Fibroblast of villous mesenchyme (primary cell): ENCODE results near the gene FGFR3. TPM values are rescaled to one million over a fixed set of nuclear protein-coding genes. Genes with fewer than 3 reads are reported as not detected.

Experiments used
- DNase-seq: peaks from one replicate; pipeline ENCODE4 v3.0.0-alpha.2; 2010; ENCODE audit warnings: low read depth
- H3K4me3 ChIP-seq: 2 replicates; pipeline ENCODE4 v1.5.1; 2011; ENCODE audit warnings: low read depth, mild to moderate bottlenecking, low read length
- total RNA-seq: library from RNA; depleted of rRNA; stranded (reverse); fragments of >200 nt; gene quantifications from 2 replicates; pipeline ENCODE4 v1.2.3, GENCODE V29; 2012
- TF ChIP-seq, protein P1 (sequence below): IDR thresholded peaks from 2 replicates; pipeline ENCODE4 v1.5.1; 2012; ENCODE audit warnings: low read depth, mild to moderate bottlenecking, low read length; ENCODE audit not compliant: insufficient read depth

Gene FGFR3
- total RNA-seq, 1 donor, result 0.86 TPM

DNA sequence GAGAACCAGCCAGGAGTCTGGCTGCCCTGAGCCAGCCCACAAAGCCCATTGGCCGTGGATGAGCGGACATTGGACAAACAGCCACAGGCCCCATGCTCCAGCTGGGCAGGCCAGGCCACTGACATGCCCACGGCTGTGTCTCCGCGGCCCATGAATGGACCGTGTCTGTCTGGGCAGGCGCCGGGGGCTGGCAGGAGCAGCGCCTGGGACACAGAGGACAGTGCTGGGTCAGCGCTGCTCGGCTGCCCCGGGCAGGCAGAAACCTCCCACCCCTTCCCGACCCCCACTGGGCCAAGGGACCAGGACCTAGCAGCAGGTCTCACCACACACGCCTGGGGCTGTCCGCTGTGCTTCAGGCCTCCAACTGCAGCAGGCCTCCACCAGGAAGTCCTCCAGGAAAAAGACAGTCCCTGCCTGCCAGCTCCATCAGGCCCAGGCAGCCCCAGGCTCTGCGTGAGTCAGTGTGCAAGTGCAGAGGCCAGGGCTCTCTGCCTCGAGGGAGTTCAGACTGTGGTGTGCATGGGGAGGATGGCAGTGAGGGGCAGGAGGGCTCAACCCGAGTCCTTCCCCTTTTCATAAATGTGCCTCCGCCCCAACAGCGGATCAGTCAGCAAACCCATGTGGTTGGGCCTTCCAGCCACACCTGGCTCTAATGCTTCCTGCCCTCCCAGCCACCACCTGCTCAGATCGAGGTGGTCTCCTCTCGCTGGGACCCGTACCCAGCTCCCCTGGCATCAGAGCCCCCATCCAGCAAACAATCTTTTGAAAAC lies 17.2 kb upstream of the FGFR3 start:
- TF ChIP-seq, protein P1, sequence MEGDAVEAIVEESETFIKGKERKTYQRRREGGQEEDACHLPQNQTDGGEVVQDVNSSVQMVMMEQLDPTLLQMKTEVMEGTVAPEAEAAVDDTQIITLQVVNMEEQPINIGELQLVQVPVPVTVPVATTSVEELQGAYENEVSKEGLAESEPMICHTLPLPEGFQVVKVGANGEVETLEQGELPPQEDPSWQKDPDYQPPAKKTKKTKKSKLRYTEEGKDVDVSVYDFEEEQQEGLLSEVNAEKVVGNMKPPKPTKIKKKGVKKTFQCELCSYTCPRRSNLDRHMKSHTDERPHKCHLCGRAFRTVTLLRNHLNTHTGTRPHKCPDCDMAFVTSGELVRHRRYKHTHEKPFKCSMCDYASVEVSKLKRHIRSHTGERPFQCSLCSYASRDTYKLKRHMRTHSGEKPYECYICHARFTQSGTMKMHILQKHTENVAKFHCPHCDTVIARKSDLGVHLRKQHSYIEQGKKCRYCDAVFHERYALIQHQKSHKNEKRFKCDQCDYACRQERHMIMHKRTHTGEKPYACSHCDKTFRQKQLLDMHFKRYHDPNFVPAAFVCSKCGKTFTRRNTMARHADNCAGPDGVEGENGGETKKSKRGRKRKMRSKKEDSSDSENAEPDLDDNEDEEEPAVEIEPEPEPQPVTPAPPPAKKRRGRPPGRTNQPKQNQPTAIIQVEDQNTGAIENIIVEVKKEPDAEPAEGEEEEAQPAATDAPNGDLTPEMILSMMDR, result no peak
- DNase-seq, result no peak
- H3K4me3 ChIP-seq, result no peak overlapping the region

DNA sequence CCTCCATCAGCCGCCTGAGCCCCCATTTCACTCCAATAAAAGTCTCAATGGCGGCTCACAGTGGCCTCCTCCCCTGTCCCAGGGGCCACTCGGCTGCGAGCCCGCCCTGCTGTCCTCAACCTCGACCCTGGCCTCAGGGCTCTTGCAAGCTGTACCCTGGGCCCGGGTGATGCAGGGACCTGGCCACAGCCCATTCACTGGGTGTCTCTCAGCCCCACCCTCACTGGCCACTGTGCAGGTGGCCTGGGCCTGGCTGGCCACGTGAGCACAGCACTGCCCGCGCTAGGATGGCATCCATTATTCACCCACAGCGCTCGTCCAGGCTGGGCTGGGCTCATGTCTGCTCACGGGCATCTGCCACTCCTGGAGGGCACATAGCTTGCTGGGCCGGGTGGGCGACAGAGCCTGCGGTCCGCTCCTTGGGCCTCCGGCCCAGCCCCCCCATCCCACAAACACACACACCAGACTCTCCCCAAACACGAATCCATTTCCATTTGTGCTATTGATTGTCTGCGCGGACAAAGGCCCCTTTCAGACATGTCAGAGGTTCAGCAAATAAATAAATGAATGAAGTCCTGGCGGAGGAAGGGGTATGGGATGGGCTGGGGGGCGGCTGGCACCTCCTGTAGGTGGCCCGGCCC lies 16.5 kb upstream of the FGFR3 start:
- TF ChIP-seq, protein P1, result no peak
- no peak for DNase-seq
- H3K4me3 ChIP-seq, result no peak overlapping the region

DNA sequence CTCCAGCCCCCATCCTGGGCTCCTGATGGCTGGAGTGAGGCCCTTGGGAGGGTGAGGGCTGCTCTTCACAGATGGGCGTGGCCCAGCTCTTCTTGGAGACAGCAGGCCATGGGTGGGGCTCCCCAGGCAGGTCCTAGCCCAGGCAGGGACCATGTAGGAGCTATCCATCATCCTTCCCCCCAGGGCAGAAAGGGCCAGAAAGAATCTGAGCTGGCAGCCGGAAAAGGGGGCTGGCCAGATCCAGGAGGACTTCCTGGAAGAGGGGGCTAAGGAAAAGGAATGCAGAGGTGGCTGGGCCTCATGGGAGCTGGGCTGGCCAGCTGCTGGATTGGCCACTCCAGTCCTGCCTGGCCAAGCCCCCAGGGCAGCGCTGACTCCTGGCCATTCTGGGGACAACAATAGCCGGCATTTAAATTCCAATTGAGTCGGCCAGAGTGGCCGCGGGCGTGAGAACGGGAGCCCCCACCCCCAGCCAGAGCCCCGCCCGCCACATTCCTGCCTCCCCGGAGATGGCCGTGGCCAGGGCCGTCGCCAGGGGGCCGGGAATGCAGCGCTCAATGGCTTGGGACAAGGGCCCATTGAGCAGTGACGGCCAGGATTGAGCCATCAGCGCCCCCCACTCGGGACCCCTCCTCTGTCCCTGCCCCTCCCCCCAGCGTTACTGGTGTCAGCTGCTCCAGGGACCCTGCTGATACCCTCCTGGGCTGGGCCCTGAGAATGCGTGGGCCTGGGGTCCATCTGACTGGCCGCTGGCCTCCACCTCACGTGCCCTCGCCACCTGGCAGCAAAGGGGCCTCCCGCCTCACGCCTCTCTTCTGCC lies 15.1 kb upstream of the FGFR3 start:
- peak; percentile 6 for DNase-seq
- H3K4me3 ChIP-seq, result no peak overlapping the region
- TF ChIP-seq, protein P1, result no peak

DNA sequence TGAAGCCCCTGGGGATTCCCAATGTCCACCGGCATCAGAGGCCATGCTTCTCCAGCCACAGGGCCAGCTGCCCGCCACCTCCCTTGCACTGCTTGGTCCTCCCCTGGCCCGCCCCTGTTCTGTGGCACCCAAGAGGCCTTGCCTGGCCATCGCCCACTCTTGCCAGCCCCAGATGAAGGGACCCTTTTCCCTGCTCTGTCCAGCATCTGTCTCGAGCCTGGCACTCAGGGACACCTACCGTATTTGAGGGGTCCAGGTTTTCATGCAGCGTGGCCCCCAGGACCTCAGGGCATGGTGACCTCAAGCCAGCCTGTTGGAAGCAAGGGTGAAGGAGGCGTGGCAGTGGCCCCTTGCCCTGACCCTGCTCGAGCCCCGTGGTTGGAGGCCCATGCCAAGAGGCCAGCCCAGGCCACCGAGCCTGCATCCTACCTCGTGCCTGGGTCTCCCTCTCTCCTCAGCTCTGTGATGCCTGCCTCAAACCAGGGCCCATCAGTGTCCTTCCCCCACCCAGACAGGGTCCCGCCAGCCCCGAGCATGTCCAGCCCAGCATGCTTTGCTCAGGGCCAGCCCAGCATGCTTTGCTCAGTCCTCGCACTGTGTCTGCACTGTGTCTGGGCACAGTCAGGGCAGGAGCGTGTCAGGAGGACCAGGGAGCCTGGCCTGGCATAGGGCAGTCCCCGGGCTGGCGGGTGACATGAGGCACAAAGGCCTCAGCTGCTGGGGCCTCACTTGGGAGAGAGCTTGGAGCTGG lies 14.3 kb upstream of the FGFR3 start:
- no peak for DNase-seq
- TF ChIP-seq, protein P1, result no peak
- no peak overlapping the region for H3K4me3 ChIP-seq

DNA sequence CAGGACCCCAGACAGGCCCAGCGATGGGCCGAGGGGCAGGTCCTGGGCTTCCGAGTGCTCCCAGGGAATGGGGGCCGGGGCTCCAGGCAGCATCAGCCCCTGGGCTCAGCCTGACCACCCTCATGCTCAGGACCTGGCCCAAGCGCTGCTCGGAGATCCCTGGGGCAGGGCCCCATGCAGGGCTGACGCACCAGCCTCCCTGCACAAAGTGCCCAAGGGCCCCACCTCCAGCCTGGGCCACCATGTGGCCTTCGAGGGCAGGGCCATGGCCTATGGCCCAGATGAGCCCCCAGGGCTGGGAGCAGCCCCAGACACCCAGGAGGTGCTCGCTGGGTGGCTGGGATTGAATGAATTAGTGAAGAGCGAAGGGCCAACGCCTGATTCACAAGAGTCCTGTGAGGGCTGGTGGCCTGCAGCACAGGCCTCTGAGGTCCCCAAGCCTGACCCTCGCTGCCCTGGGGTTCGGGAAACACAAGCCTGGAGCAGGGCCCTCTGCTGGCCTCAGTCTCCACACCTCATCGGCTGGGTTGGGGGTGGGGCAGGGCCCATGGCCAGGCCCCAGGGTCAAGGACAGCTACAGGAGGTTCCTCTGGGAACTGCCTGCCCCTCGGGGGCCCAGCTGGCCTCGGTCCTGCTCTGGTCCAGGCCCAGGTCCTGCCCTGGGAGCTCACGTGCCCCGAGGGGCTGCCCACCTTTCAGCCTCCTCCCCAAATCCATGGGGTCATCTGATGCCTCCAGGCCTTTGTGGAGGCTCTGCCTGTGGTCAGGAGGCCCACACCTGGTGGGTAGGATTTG lies 13.3 kb upstream of the FGFR3 start:
- DNase-seq, result no peak

More for the DNA sequence above, 13.3 kb upstream of the FGFR3 start:
- TF ChIP-seq, protein P1, result no peak
- H3K4me3 ChIP-seq, result no peak overlapping the region
